Uterus (tissue), 4 donors: Measurements from ENCODE around the gene EPS8L2. TPM values are rescaled to one million over a fixed set of nuclear protein-coding genes. Genes with fewer than 3 reads are reported as not detected.
"Not testable (repeated sequence)": the region's sequence is repeated elsewhere in the genome, so short reads cannot be mapped to it uniquely, and the experiment has no call there.

ENCODE experiments used
- DNase-seq, 2 donors: peaks; one replicate each; pipeline ENCODE4 v3.0.0-alpha.2; 2019 to 2020
- H3K27ac ChIP-seq, 2 donors: fragments of 200-600 bp; sonication (generic); 1 replicate in 1 of 2; 2 replicates in 1 of 2; pipeline ENCODE4 v1.5.1; 2016 to 2018
- H3K27me3 ChIP-seq, 2 donors: fragments of 200-600 bp; sonication (generic); one replicate each; pipeline ENCODE4 v1.5.1; 2018 to 2019; ENCODE audit warnings: control low read depth in 1 of 2
- H3K36me3 ChIP-seq, 2 donors: fragments of 200-600 bp; sonication (generic); one replicate each; pipeline ENCODE4 v1.5.1; 2019; ENCODE audit warnings: control low read depth in 1 of 2
- H3K4me1 ChIP-seq, 2 donors: fragments of 200-600 bp; sonication (generic); one replicate each; pipeline ENCODE4 v1.5.1; 2018 to 2019; ENCODE audit warnings: control low read depth in 1 of 2
- H3K4me3 ChIP-seq, 2 donors: fragments of 200-600 bp; sonication (generic); 1 replicate in 1 of 2; 2 replicates in 1 of 2; pipeline ENCODE4 v1.5.1; 2018 to 2019; ENCODE audit warnings: mild to moderate bottlenecking in 1 of 2
- H3K9me3 ChIP-seq, 2 donors: fragments of 200-600 bp; sonication (generic); one replicate each; pipeline ENCODE4 v1.5.1; 2019; ENCODE audit warnings: control low read depth in 1 of 2
- CTCF ChIP-seq, 4 experiments: fragments of 200-600 bp in 2 of 4; fragments of 450-650 bp in 2 of 4; sonication (generic) in 2 of 4; IDR thresholded peaks; one replicate each; pipeline ENCODE4 v1.5.1; 2016 to 2019; ENCODE audit warnings: antibody characterized with exemption in 4 of 4, mild to moderate bottlenecking in 2 of 4, moderate library complexity in 1 of 4
- POLR2A ChIP-seq, 2 donors: fragments of 450-650 bp; IDR thresholded peaks; one replicate each; pipeline ENCODE4 v1.6.1; 2016; ENCODE audit warnings: antibody characterized with exemption in 2 of 2, mild to moderate bottlenecking in 1 of 2, moderate library complexity in 1 of 2
- intact Hi-C: fragments of 100-400 bp; cut with DNase I; formaldehyde crosslinking; loops from one replicate; pipeline ENCODE4 v1.15.1; 2023; ENCODE audit warnings: low total_unique reads
- total RNA-seq, 4 donors: library from RNA; depleted of rRNA in 3 of 4; stranded (reverse); fragments of >200 nt in 3 of 4; gene quantifications; one replicate each; pipeline versions ENCODE4 v1.1.0 to v1.2.4, GENCODE V29; 2014 to 2023
- donor health status: DM: yes; HTN: yes; CAD: no.

The EPS8L2 gene
- total RNA-seq, 4 donors from 2014 or later: 12.2 to 52.8 (median 32.3) TPM

- no peak for TF ChIP-seq POLR2A (IDR thresholded peaks at IDR 0.05)
- no peak for TF ChIP-seq CTCF (IDR thresholded peaks at IDR 0.05)
- Histone ChIP-seq H3K4me1 (peaks cover 0 to 10% of the 10 kb centered on the region in 2 donors), H3K4me3 (no peak overlapping the region), H3K27ac (no peak overlapping the region), H3K27me3 (no peaks in the 10 kb centered on the region), H3K9me3 (no peaks in the 10 kb centered on the region), H3K36me3 (no peaks in the 10 kb centered on the region)
- intact Hi-C loops: no loop called here
- DNase-seq: no peak
Observed at GRCh38 chr11:728901-729491, 23.0 kb downstream of the EPS8L2 start.

- Histone ChIP-seq H3K4me1 (peaks cover 0 to 10% of the 10 kb centered on the region in 2 donors), H3K36me3 (no peaks in the 10 kb centered on the region), H3K27me3 (no peaks in the 10 kb centered on the region), H3K4me3 (no peak overlapping the region), H3K9me3 (no peaks in the 10 kb centered on the region), H3K27ac (no peak overlapping the region)
- intact Hi-C loops: no loop called here
- no peak for DNase-seq
- TF ChIP-seq CTCF (IDR thresholded peaks at IDR 0.05) (no peak), POLR2A (IDR thresholded peaks at IDR 0.05) (no peak)
Observed at GRCh38 chr11:729492-730074, 23.6 kb downstream of the EPS8L2 start.

GRCh38 chr11:733072-733471 is 27.0 kb downstream of the EPS8L2 start:
- peaks cover 0 to 6% of the 10 kb centered on the region in 2 donors for H3K4me1 ChIP-seq
- no peak for TF ChIP-seq CTCF (IDR thresholded peaks at IDR 0.05)
- TF ChIP-seq POLR2A (IDR thresholded peaks at IDR 0.05): no peak
- no peaks in the 10 kb centered on the region for H3K36me3 ChIP-seq
- H3K27me3 ChIP-seq: no peaks in the 10 kb centered on the region
- H3K27ac ChIP-seq: no peak overlapping the region
- intact Hi-C loops: no loop called here
- DNase-seq: no peak
- no peak overlapping the region for H3K4me3 ChIP-seq
- no peaks in the 10 kb centered on the region for H3K9me3 ChIP-seq

GRCh38 chr11:734541-734940 is 28.5 kb downstream of the EPS8L2 start:
- H3K27ac ChIP-seq, H3K9me3 ChIP-seq, H3K27me3 ChIP-seq: not testable (repeated sequence)

GRCh38 chr11:737366-737765 is 31.3 kb downstream of the EPS8L2 start:
- no peak for TF ChIP-seq CTCF (IDR thresholded peaks at IDR 0.05)
- no peak for TF ChIP-seq POLR2A (IDR thresholded peaks at IDR 0.05)
- Histone ChIP-seq H3K27me3 (no peaks in the 10 kb centered on the region), H3K4me3 (no peak overlapping the region), H3K9me3 (no peaks in the 10 kb centered on the region), H3K4me1 (no peaks in the 10 kb centered on the region), H3K36me3 (no peaks in the 10 kb centered on the region), H3K27ac (no peak overlapping the region)
- no peak for DNase-seq
- intact Hi-C loops: no loop called here

More at GRCh38 chr11:734541-734940, 28.5 kb downstream of the EPS8L2 start:
- H3K4me1 ChIP-seq, DNase-seq, H3K36me3 ChIP-seq, intact Hi-C loops, H3K4me3 ChIP-seq: not testable (repeated sequence)

GRCh38 chr11:737899-738298 is 31.9 kb downstream of the EPS8L2 start:
- DNase-seq, H3K4me1 ChIP-seq, H3K9me3 ChIP-seq, intact Hi-C loops, H3K27ac ChIP-seq, H3K36me3 ChIP-seq, H3K27me3 ChIP-seq, H3K4me3 ChIP-seq: not testable (repeated sequence)
